Measurements from ENCODE around the gene PARVB. TPM values are rescaled to one million over a fixed set of nuclear protein-coding genes. Genes with fewer than 3 reads are reported as not detected.

PARVB gene
- total RNA-seq, 1 donor from 2014 or later, result 98.1 TPM

DNA sequence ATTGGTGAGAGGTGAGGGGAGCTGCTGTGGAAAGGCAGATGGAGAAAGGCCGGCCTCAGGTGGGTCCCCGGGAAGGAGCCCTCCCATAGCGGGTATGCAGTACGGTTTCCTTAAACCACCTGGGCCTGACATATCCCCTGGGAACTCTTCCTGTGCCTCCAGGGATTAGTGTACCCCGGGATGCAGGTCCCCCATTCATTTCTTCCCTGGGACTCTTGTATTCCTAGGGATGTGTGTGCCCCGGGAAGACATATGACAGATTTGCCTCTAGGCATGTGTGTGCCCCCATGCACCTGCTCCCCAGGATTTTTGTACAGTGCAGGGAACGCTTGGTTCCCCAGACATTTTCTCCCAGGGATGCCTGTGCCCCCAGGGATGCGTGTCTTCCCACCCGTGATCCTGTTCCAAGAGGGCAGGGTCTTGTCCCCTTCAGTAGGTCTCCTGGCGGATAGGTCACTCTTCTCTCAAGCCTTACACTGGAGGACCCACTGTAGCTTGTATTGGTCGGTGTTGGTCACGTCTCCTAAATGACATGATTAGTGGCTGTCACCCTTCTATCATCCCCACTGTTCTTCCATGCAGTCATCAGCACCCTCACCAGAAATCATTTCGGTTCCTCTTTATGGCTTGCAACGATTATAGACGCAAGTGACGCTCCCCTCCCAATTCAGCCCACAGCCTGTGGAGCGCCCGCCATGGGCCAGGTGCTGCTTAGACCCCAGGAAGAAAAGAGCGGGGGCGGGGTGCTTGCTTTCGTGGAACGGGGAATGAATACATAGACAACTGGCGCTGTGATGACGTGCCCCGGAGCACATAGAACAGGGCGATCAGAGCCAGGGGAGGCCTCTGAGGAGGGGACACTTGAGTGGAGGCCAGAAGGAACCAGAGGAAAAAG, 1.3 kb downstream of the PARVB start:
- DNase-seq (ENCODE audit: low spot score), result no peak
- intact Hi-C loops (cut with DNase I), result no loop called here

DNA sequence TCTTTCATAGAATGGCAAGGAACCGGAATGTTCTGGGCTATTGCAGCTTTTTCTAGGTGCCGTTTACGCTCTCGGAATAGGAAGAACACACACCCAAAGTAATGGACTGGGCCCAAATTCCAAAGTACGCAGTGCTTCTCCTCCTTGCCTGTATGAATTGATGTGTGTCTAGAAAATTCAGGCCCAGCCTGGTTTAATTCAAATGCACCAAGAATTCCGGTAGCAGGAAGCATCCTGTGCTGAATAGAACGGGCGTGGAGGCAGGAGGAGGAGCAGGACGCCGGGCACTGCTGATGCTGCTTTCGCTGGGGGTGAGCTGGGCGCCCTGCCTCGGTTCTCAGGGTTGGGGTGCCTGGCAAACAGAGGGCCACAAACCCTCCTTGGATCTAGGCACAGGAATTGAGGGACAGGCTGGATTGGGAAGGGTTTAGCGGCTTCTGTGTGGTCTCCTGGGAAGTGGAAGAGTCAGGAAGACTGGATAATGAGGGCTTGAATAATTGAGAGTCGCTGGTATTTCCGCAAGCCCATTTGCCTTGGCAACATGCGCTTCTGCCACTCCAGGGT, 2.0 kb downstream of the PARVB start:
- no peak for DNase-seq (ENCODE audit: low spot score)
- intact Hi-C loops (cut with DNase I), result no loop called here

DNA sequence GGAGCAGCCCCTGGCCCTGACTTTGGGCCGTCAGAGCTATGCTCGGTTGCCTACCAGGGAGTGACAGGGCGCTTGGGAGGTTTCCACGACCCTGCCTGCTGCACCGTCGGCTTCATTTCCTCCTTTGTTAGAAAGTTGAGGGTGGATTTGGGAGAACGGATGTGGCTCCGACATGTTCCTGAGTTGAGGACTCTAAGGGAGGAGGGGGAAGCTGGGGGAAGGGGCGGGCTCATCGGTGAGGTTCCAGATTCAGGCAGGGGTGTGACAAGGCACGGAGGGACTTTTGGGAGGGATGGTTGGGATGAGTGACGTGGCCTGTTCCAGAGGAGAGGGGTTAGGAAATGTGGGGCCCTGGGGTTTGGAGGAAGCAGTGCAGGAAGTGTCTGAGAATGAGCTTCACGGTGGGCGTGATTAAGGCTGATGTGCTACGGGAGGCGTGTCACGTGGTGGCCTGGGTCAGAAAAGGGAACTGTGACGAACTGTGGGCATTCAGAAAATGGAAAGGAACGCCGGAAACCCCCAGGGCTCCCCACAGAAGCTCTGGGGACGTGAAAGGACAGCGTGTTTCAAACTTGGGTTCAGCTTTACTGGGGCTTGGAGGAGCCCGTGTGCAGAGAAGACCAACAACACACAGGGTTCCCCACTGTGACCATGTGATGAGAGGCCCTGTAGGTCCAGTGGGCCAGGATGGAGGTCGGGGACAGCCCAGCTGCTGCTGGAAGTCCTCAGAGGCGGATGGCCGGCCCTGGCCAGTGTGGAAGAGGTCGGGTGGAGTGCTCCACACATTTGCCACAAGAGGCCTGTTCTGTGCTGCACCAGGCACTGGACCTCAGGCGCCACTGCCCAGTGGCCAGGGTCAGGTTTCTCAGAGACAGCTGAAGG, 2.8 kb downstream of the PARVB start:
- peak; percentile 92 for DNase-seq (ENCODE audit: low spot score)
- intact Hi-C loops (cut with DNase I), result no loop called here

GRCh38 chr22:44028091-44028490, 4.0 kb downstream of the PARVB start:
- intact Hi-C loops (cut with DNase I), result no loop called here
- no peak for DNase-seq (ENCODE audit: low spot score)

DNA sequence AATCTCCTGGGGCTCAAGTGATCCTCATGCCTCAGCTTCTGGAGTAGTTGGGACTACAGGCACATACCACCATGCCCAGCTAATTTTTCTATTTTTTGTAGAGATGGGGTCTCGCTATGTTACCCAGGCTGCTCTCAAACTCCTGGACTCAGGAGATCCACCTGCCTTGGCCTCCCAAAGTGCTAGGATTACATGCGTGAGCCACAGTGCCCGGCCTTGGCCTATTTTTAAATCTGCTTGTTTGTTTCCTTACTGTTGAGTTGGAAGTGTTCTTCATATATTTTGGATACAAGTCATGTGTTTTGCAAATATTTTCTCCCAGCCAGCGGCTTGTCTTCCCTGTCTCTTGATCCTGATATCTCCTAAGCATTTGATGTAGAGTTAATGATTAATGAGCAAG, 5.0 kb downstream of the PARVB start:
- intact Hi-C loops (cut with DNase I), result no loop called here
- DNase-seq (ENCODE audit: low spot score), result no peak

DNA sequence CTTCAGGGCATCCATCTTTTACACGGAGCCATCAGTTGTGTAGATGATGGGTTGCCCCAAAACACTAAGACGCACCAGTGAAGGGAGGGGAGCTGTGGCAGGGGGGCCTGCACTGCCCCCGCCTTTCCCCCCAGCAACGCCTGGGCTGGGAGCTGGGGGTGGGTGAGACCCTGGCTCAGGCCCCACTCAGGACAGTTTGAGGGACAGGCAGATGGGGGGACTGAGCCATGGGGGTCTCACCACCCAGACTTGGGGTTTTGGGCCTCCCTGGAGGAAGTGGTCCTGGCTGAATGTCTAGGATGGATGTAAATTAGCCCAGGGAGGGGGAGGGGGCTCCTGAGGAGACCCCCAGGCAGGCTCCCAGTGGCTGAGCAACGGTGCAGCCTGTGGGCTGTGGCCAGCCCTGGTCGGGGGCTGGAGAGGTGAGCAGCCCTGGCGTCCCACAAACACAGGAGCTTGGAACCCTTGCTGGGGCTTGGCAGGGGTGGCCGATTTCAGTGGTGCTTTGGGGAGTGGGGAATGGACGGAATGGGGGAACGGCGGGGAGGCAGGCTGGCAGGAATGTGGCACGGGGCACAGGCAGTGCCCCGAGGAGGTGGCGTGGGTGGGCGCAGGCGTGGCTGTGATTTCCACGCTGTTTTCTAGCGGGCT, 6.1 kb downstream of the PARVB start:
- no peak for DNase-seq (ENCODE audit: low spot score)
- intact Hi-C loops (cut with DNase I), result no loop called here

DNA sequence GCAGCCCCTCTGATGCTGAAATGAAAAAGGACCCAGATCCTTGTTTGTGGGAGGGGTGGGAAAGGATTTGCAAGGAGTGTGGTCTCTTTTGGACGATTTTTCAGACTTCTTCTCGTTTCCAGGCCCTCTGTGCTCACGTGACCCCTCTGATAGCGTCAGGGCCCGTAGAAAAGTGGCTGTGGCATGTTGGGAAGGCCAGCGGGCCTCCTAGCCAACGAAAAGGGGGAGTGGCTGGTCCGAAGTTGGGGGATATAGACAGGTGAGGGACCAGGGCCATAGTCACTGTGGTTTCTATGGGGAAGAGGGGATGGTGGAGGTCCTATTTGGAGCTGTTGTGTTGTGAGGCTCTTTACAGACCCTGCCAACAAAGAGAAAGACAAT, 6.6 kb downstream of the PARVB start:
- DNase-seq (ENCODE audit: low spot score), result no peak
- intact Hi-C loops (cut with DNase I), result no loop called here

- intact Hi-C loops (cut with DNase I), result no loop called here
- DNase-seq (ENCODE audit: low spot score), result no peak
These were observed 7.3 kb downstream of the PARVB start for GRCh38 chr22:44031158-44031952.

- intact Hi-C loops (cut with DNase I), result no loop called here
- no peak for DNase-seq (ENCODE audit: low spot score)
These were observed 8.1 kb downstream of the PARVB start for GRCh38 chr22:44032126-44032730.

DNA sequence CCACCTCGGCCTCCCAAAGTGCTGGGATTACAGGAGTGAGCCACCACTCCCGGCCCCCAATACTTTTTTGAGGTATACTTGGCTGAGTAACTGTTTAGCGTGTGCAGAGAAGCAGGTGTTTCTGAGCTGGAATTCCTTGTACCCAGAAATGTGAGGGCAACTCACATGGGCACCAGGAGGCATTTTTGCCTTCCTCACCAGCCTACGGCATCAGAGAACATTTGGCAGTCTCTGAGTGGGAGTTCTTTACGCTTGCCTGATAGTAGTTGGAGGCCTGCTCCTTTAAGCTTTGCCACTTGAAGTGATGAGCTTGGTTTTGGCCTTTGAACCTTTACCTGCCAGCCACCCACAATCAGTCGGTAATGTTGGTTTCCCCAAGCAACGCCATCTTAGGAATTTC, 9.2 kb downstream of the PARVB start:
- DNase-seq (ENCODE audit: low spot score), result no peak
- intact Hi-C loops (cut with DNase I), result no loop called here

DNA sequence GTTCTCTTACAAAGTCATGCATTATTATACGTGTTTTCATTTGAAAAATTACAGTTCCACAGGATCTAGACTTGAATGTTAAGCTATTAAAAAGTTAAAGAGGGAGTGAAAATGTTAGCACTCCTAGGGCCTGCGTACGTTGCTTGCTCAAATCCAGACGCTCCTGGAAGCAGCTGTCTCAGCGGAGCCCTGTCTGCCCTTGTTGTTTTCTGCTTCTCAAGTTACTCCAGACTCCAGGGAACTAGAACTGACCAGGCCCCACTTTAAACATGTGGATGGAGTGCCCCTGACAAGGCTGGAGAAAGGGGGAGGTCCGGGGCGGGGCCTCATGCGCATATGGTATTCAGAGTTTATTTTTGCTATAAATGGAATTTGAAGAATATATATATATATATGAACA, 9.6 kb downstream of the PARVB start:
- intact Hi-C loops (cut with DNase I), result no loop called here
- DNase-seq (ENCODE audit: low spot score), result no peak

DNA sequence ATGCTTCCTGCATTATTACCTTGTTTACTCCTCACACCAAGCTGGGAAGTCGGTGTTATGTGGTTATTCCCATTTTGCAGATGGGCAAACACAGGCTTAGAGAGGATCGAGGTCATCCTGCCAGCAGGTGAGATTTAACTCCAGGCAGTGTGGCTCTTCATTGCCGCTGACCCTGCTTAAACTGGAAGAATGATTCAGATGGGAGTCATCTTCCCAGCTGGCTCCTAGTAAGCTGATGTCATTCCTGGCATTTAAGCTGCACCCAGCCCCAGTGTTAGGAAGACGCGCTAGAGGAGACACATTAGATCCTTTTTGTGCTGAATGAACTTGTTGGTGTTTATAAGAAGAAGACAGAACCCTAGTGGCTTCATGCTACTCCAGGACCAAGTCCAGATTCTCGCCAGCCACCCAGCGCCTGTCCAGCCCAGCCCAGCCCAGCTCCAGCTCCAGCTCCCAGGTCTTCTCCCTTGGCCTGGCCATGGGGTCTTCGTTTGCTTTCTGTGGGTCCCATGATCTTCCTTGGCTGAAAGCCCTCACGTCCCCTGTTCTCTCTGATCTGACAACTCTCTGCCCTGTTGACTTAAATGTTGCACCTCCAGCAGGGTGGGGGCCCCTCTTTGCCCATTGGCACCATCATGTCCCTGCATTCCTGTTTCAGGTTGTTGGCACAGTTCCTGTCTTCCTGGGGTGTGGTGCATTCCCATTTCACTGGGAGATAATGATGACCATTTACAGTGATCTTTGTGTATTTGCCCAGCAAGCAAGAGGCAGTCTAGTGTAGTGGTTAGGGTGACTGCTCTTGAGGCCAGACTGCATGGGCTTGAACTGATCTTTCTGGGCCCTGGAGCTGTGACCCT, 13.6 kb downstream of the PARVB start:
- DNase-seq (ENCODE audit: low spot score), result no peak
- intact Hi-C loops (cut with DNase I), result no loop called here

GRCh38 chr22:44039566-44040171, 15.6 kb downstream of the PARVB start:
- no peak for DNase-seq (ENCODE audit: low spot score)
- intact Hi-C loops (cut with DNase I), result no loop called here

DNA sequence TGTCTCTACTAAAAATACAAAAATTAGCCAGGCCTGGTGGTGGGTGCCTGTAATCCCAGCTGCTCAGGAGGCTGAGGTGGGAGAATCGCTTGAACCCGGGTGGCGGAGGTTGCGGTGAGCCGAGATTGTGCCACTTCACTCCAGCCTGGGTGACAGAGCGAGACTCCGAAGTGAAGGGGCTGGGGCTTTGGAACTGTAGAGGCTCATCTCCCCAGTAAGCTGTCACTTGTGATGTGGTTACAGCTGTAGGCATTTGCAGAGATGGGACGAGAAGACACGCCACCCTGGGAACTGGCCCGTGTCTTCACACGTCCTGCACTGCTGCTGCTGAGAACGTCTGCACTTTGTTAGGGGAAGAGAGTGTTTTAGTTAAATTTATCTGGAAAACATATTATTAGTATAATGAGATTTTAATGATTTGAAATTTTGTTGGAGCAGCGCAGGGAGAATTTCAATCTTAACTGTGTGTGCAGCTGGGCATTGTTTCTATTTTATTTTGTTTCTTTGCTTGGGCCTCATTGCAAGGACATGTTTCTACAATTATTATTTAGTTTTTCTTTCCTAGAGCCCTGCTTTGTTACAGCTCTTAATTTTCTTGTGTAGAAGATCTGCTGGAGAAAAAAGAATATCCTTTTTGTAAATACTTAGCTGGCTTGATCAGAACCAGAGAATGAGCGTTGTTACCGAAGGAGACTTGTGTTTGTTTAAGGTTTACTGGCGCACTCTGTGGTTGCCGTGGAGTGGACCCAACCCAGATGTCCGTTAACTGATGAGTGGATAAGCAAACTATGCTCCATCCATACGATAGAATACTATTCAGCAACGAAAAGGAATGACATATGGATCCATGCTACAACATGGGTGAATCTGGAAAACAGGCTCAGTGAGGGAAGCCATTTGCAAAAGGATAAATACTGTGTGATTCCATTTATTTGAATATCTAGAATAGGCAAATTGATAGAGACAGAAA, 18.4 kb downstream of the PARVB start:
- no peak for DNase-seq (ENCODE audit: low spot score)

DNA sequence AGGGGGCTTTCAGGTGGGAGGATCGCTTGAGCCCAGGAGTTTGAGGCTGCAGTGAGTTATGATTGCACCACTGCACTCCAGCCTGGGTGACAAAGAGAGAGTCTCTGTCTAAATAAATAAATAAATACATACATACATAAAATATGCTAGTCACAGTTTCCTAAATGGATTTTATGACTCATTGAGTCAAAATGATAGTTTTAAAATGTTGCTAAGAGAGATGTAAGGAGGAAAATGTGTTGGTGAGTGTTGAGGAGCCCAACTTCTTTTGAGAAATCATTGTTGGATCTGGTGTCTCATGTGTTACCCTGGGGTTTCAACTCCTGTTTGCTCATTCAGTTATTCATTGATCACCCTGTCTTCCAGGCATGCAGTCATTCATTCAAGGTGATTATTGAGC, 21.0 kb downstream of the PARVB start:
- no peak for DNase-seq (ENCODE audit: low spot score)
- intact Hi-C loops (cut with DNase I), result no loop called here

More for the DNA sequence above, 18.4 kb downstream of the PARVB start:
- intact Hi-C loops (cut with DNase I), result no loop called here

DNA sequence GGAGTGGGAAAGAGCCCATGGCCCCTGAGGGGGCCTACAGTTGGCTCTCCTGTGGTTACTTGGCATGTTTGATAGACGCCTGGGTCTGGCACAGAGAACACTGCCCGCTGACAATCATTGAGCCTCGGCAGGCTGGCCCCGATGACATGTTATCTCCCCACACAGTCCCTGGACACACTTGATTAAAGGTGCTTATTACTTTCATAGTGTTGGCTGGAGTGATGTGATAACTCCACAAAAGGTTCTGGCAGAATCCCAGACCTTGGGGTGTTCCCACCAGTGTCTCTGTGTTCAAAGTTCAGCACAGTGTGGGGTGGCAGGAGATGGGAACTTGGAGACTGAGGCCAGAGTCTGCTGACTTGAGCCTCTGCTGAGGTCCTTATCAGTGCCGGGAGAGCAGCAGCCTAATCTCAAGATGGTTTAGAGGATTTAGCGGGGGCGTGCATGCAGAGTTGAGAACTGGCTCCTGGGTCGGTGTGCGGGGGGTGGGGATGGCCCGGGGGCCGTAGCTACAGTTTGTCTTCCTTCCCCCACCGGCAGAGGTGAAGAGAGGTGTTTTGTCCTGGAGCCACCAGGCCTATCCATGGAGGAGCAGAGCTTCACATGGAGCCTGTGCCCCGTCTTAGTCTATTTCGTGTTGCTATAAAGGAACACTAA, 22.5 kb downstream of the PARVB start:
- intact Hi-C loops (cut with DNase I), result no loop called here
- DNase-seq (ENCODE audit: low spot score), result no peak

Measured in cardiac septum (tissue), 1 donor.